Sigmoid colon (tissue), 4 donors: ENCODE measurements around the gene PLPP3.

Experiments
- EP300 ChIP-seq, 4 donors: sonication (generic); formaldehyde crosslinking; IDR thresholded peaks; one replicate each; pipeline ENCODE4 v1.6.1; 2017; ENCODE audit warnings: antibody characterized with exemption in 4 of 4
- POLR2A ChIP-seq, 2 donors: fragments of 450-650 bp; IDR thresholded peaks; one replicate each; pipeline ENCODE4 v1.6.1; 2016; ENCODE audit warnings: antibody characterized with exemption in 2 of 2, mild to moderate bottlenecking in 2 of 2, moderate library complexity in 2 of 2
- POLR2AphosphoS5 ChIP-seq, 4 donors: sonication (generic); formaldehyde crosslinking; IDR thresholded peaks; one replicate each; pipeline ENCODE4 v1.6.1; 2017; ENCODE audit warnings: antibody characterized with exemption in 4 of 4
- TF ChIP-seq, protein P1 (sequence below), 4 experiments: fragments of 450-650 bp in 3 of 4; fragments of 200-600 bp in 1 of 4; IDR thresholded peaks; one replicate each; pipeline ENCODE4 v1.5.1; 2016 to 2019; ENCODE audit warnings: antibody characterized with exemption in 4 of 4, mild to moderate bottlenecking in 3 of 4, moderate library complexity in 2 of 4

DNA sequence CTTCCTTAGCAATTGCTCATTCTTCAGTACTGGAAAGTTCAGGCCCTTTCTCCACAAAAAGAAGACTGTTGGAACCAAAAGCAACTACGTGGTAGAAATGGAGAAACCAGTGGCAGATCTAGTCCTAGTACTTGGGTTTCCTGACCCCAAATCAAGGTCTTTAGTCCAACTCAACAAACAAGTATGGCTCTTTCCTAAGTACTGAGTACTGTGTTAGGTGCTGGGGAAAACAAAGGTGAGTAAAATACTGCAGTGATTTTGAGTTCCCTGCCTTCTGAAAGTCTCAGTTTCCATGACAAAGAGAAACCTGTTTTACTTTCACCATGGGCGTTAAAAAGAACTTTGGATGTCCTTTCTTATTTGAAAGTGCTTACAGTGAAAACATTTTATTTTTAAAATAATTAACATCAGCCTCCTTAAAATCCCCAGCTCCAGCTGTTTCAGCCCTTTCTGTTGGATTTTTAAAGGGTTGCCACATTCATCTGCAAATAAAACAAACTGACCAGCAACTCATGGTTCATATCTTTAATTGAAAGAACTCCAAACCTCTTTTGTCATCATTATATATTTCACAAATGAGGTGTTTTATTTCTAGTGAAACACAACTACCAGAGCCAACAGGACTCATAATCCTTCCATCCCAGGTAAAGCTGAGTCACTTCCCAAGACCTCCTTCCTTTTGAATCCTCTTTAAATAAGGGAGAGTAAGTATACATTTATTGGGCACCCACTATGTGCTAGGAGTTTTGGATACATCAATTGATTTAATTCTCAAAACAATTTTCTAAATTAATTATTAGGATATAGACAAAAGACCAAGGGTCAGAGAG lies 35.4 kb downstream of the PLPP3 start:
- TF ChIP-seq, protein P1, sequence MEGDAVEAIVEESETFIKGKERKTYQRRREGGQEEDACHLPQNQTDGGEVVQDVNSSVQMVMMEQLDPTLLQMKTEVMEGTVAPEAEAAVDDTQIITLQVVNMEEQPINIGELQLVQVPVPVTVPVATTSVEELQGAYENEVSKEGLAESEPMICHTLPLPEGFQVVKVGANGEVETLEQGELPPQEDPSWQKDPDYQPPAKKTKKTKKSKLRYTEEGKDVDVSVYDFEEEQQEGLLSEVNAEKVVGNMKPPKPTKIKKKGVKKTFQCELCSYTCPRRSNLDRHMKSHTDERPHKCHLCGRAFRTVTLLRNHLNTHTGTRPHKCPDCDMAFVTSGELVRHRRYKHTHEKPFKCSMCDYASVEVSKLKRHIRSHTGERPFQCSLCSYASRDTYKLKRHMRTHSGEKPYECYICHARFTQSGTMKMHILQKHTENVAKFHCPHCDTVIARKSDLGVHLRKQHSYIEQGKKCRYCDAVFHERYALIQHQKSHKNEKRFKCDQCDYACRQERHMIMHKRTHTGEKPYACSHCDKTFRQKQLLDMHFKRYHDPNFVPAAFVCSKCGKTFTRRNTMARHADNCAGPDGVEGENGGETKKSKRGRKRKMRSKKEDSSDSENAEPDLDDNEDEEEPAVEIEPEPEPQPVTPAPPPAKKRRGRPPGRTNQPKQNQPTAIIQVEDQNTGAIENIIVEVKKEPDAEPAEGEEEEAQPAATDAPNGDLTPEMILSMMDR (IDR thresholded peaks at IDR 0.05) = no peak
- TF ChIP-seq POLR2A (IDR thresholded peaks at IDR 0.05) (no peak), POLR2AphosphoS5 (IDR thresholded peaks at IDR 0.05) (no peak), EP300 (IDR thresholded peaks at IDR 0.05) (no peak)
